Effector memory CD8-positive, alpha-beta T cell (primary cell): ENCODE measurements around the gene CORO1C.

Experiments used
- ATAC-seq: fragments of 150-1000 bp; cut with Tn5 transposase; replicated peaks from 2 replicates; pipeline ENCODE4 v1.10.0; 2021; ENCODE audit warnings: mild to moderate bottlenecking, moderate library complexity
- DNase-seq, 3 experiments: peaks; one replicate each; pipeline ENCODE4 v3.0.0; 2021
- H3K27ac Mint-ChIP-seq, 2 donors: one replicate each; pipeline ENCODE4 v1.8.0; 2022; ENCODE audit warnings: mild to moderate bottlenecking in 2 of 2, mixed read lengths in 2 of 2, moderate library complexity in 2 of 2
- H3K27me3 Mint-ChIP-seq, 2 donors: one replicate each; pipeline ENCODE4 v1.8.0; 2022; ENCODE audit warnings: mixed read lengths in 2 of 2
- H3K36me3 Mint-ChIP-seq: one replicate; pipeline ENCODE4 v1.8.0; 2022; ENCODE audit warnings: mild to moderate bottlenecking, moderate library complexity, mixed read lengths; ENCODE audit not compliant: insufficient read depth
- H3K4me1 Mint-ChIP-seq, 2 donors: one replicate each; pipeline ENCODE4 v1.8.0; 2022; ENCODE audit warnings: low read depth in 2 of 2, mixed read lengths in 2 of 2
- H3K4me3 Mint-ChIP-seq, 2 donors: one replicate each; pipeline ENCODE4 v1.8.0; 2022; ENCODE audit warnings: mild to moderate bottlenecking in 2 of 2, mixed read lengths in 2 of 2, moderate library complexity in 2 of 2
- H3K9me3 Mint-ChIP-seq, 2 donors: one replicate each; pipeline ENCODE4 v1.8.0; 2022; ENCODE audit warnings: mixed read lengths in 2 of 2

Gene CORO1C

GRCh38 chr12:108616359-108616758 lies 115.0 kb downstream of the CORO1C start:
- DNase-seq, result no peak
- peak overlapping the region; percentile 98 to 99 for H3K27ac Mint-ChIP-seq
- H3K4me1 Mint-ChIP-seq, result peaks cover 46 to 64% of the 10 kb centered on the region in 2 donors
- H3K4me3 Mint-ChIP-seq, result peak overlapping the region; percentile 75 to 79
- peaks cover 48% of the 10 kb centered on the region for H3K36me3 Mint-ChIP-seq
- peaks cover 0 to 7% of the 10 kb centered on the region in 2 donors for H3K9me3 Mint-ChIP-seq
- no peaks in the 10 kb centered on the region for H3K27me3 Mint-ChIP-seq
- no peak for ATAC-seq

DNA sequence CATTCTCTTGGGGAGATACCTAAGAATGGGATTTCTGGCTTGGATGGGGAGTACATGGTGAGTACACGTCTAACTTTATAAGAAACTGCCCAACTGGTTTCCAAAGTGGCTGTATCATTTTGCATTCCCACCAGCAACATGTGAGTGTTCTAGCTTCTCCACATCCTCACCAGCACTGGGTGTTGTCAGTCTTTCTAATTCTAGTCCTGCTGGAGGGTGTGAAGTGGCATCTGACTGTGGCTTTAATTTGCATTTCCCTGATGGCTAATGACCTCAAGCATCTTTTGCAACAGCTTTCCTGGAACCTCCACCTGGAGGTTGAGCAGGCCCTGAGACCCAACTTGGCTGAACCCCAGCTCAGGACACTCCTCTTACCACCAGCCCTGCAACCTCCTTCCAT lies 115.4 kb downstream of the CORO1C start:
- Mint-ChIP-seq H3K36me3 (peaks cover 43% of the 10 kb centered on the region), H3K4me1 (peaks cover 43 to 60% of the 10 kb centered on the region in 2 donors), H3K27me3 (no peaks in the 10 kb centered on the region), H3K27ac (peak overlapping the region; percentile 98 to 99), H3K9me3 (peaks cover 0 to 7% of the 10 kb centered on the region in 2 donors), H3K4me3 (no peak overlapping the region)
- no peak for DNase-seq
- no peak for ATAC-seq

DNA sequence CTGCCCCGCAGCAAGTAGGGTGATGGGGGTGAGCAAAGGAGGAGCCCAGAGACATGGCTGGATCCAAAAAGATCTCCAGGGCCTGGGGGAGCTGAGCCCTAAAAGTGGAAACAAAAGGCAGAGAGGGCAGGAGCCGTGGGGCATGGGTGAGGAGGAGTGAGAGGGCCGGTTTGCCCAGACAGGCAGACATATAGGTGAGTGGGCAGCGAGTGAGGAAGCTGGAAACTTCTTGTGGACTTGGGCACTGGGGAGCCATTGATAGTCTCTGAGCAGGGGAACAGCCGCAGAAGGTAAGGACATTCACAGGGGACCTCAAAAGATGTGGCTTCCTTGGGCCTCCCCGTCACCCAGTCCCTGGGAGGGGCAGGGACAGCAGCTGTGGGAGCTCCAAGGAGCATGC lies 116.7 kb downstream of the CORO1C start:
- peaks cover 0 to 7% of the 10 kb centered on the region in 2 donors for H3K9me3 Mint-ChIP-seq
- H3K4me1 Mint-ChIP-seq, result peaks cover 39 to 55% of the 10 kb centered on the region in 2 donors
- H3K27ac Mint-ChIP-seq, result peak overlapping the region; percentile 77 to 99
- peaks cover 36% of the 10 kb centered on the region for H3K36me3 Mint-ChIP-seq
- H3K4me3 Mint-ChIP-seq, result no peak overlapping the region
- H3K27me3 Mint-ChIP-seq, result no peaks in the 10 kb centered on the region
- ATAC-seq, result no peak
- no peak for DNase-seq

- Mint-ChIP-seq H3K27ac (peak overlapping the region; percentile 77 to 99), H3K9me3 (peaks cover 0 to 7% of the 10 kb centered on the region in 2 donors), H3K4me3 (no peak overlapping the region), H3K4me1 (peaks cover 37 to 50% of the 10 kb centered on the region in 2 donors), H3K27me3 (no peaks in the 10 kb centered on the region), H3K36me3 (peaks cover 30% of the 10 kb centered on the region)
- no peak for DNase-seq
- ATAC-seq, result no peak
Observed at GRCh38 chr12:108614041-108614440, 117.3 kb downstream of the CORO1C start.

DNA sequence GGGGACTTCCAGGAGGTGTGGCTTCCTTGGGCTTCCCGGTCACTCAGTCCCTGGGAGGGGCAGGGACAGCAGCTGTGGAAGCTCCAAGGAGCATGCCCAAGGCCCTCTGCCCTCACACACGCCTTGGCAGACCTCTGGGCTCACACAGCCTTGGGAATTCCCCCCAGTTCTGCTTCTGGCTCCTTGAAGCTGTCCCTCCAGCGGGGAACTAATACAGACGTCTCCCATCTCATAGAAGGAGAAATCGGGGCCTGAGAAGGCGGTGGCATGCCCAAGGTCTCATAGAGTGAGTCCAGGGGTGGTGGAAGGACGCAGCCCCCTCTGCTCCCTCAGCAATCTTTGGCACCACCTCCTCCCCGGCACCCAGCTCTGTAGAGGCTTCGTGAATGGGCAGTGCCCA lies 117.8 kb downstream of the CORO1C start:
- Mint-ChIP-seq H3K9me3 (peaks cover 0 to 7% of the 10 kb centered on the region in 2 donors), H3K27me3 (no peaks in the 10 kb centered on the region), H3K27ac (peak overlapping the region; percentile 77 to 99), H3K4me3 (no peak overlapping the region), H3K4me1 (peaks cover 35 to 45% of the 10 kb centered on the region in 2 donors), H3K36me3 (peaks cover 25% of the 10 kb centered on the region)
- ATAC-seq (no peak), DNase-seq (no peak)

DNA sequence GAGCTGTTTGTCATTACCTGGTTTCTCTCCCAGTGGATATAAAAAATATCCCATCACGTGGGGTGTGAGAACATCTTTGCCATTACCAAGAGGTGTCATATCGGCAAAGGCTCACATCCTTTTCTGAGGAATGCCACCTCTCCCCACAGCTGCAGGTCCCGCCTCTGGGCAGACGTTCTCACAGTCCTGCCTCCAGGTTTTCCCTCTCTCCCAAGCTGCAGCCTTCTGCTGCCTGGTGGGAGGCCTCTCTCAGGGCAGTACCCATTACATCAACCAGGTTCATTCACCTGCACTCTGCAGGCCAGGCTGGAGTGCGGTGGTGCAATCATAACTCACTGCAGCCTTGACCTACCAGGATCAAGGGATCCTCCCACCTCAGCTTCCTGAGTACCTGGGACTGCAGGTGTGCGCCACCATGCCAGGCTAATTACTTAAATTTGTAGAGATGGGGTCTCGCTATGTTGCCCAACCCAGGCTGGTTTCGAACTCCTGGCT lies 118.5 kb downstream of the CORO1C start:
- Mint-ChIP-seq H3K27ac (peak overlapping the region in 1 of 2 donors; percentile 77), H3K4me3 (no peak overlapping the region), H3K36me3 (peaks cover 20% of the 10 kb centered on the region), H3K27me3 (no peaks in the 10 kb centered on the region), H3K4me1 (peaks cover 29 to 39% of the 10 kb centered on the region in 2 donors), H3K9me3 (peaks cover 0 to 7% of the 10 kb centered on the region in 2 donors)
- DNase-seq (no peak), ATAC-seq (no peak)

GRCh38 chr12:108611884-108612415 lies 119.4 kb downstream of the CORO1C start:
- DNase-seq (peak; percentile 56 to 62 (median 57)), ATAC-seq (peak; percentile 46)
- H3K27ac Mint-ChIP-seq, result peak overlapping the region; percentile 23 to 58
- H3K4me1 Mint-ChIP-seq, result peaks cover 21 to 31% of the 10 kb centered on the region in 2 donors
- H3K9me3 Mint-ChIP-seq, result peaks cover 0 to 7% of the 10 kb centered on the region in 2 donors
- no peaks in the 10 kb centered on the region for H3K27me3 Mint-ChIP-seq
- peaks cover 12% of the 10 kb centered on the region for H3K36me3 Mint-ChIP-seq
- no peak overlapping the region for H3K4me3 Mint-ChIP-seq

DNA sequence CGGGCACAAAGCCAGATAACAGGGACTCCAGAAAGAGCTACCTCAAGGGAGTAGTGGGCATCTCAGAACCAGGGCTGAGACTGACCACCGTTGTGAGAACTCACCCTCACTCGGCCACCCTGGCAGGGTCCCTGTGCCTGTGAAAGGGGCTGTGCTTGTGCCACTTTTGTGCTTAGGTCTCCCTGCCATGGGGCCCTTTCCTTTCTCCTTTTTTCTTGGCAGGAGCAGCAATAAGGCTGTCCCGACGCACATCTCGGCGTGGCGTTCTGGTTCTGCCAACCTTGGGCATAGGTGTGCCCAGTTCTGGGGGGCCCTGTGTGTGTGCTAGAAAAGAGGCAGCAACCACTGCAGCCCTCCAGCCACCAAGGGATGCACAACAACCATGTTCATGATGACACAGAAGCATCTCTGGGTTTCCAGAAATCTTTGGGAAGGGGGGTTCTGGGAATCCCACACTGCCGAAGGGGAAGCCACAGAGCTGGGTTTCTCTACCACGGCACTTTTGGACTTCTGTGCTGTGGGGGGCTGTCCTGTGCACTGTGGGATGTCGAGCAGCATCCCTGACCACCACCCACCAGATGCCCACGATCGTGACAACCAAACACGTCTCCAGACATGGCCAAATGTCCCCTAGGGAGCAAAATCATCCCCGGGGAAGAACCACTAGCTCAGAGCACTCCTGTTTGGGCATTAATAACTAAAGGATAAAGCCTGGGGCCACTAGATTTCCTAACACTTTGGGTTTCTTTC lies 120.3 kb downstream of the CORO1C start:
- Mint-ChIP-seq H3K36me3 (peaks cover 10% of the 10 kb centered on the region), H3K27me3 (no peaks in the 10 kb centered on the region), H3K27ac (peak overlapping the region in 1 of 2 donors; percentile 58), H3K4me3 (no peak overlapping the region), H3K9me3 (peaks cover 0 to under 1% of the 10 kb centered on the region in 2 donors), H3K4me1 (peaks cover 13 to 22% of the 10 kb centered on the region in 2 donors)
- ATAC-seq (no peak), DNase-seq (no peak)

DNA sequence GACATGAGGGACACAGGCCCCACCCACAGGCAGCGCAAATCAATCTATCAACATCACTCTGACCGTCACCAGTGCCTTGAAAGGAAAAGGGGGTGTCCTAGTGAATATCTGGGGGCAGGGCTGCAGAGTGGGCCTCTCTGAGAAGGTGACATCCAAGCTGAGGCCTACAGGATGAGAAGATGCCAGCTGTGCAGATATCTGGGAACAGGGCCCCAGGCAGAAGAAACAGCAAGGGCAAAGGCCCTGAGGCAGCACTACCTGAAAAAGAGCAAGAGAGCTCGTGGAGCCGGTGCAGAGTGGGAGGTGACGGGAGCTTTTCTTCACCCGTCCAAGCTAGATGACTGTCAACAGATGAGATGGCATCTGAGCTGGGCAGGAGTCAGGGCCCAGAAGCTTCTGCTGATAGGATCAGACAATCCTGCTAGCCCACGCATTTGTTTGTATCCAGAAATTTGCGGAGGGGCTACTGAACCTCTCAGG lies 120.9 kb downstream of the CORO1C start:
- Mint-ChIP-seq H3K27me3 (no peaks in the 10 kb centered on the region), H3K36me3 (peaks cover 10% of the 10 kb centered on the region), H3K4me3 (no peak overlapping the region), H3K27ac (peak overlapping the region in 1 of 2 donors; percentile 19), H3K4me1 (peaks cover 13 to 21% of the 10 kb centered on the region in 2 donors), H3K9me3 (no peaks in the 10 kb centered on the region)
- DNase-seq, result no peak
- ATAC-seq, result no peak

DNA sequence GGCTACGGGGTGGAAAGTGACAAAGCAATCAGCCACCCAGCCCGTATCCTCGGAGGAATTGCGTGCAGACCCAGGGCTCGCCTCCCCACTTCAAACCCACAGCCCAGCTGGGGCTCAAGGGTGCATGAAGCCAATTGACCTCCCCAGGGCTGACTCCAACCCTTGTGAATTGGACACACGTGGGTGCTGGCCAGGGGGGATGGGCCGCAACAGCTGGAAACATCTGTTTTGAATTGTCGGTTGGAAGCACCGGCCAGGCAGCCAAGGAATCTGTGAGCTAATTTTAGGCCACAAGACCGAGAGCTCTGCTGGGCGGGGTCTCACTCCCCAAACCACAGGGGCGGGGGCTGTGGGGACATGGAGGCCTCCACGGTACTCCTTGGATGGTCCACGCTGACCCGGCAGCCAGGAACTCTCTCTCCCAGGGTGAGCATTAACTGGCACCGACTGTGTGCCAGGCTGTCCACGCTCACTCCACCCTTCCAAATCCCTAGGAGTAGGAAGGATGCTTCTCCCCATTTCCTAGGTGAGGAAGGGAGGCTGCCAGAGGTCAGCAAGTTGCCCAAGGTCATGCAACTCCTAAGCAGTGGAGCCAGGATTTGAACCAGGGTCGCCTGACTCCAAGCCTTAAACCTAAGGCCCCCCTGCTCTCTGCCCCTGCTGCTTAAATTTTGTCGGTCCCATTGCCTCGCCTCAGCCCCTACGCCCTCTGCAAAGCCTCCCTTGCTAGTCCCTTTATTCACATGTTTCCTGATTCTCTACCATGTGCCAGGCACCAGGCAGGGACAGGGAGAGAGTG lies 121.6 kb downstream of the CORO1C start:
- ATAC-seq, result no peak
- no peak overlapping the region for H3K4me3 Mint-ChIP-seq
- no peak for DNase-seq
- H3K27ac Mint-ChIP-seq, result peak overlapping the region in 1 of 2 donors; percentile 19
- H3K9me3 Mint-ChIP-seq, result no peaks in the 10 kb centered on the region
- H3K27me3 Mint-ChIP-seq, result no peaks in the 10 kb centered on the region
- peaks cover 13% of the 10 kb centered on the region for H3K36me3 Mint-ChIP-seq
- peaks cover 13 to 18% of the 10 kb centered on the region in 2 donors for H3K4me1 Mint-ChIP-seq

DNA sequence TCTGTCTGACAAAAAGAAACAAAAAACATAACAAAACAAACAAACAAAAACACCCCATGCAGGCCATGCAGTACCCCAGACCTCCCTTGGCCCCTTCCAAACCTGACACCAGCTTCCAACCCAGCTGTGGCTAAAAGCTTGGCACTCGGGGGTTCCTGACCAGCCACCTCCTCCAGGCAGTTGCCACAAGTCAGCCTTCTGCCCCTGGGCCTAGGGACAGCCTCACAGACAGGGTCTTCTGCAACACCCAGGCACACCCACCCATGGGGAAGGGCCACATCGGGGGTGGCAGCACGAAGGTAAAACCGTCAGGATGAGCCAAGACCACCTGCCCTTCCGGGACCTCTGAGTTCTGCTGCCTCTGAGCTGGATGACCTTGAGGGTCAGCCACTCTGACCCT lies 122.7 kb downstream of the CORO1C start:
- Mint-ChIP-seq H3K36me3 (peaks cover 14% of the 10 kb centered on the region), H3K9me3 (no peaks in the 10 kb centered on the region), H3K4me3 (no peak overlapping the region), H3K27ac (no peak overlapping the region), H3K27me3 (no peaks in the 10 kb centered on the region), H3K4me1 (peaks cover 9 to 13% of the 10 kb centered on the region in 2 donors)
- ATAC-seq (no peak), DNase-seq (no peak)

GRCh38 chr12:108607981-108608600 lies 123.2 kb downstream of the CORO1C start:
- no peak overlapping the region for H3K4me3 Mint-ChIP-seq
- no peak for DNase-seq
- H3K36me3 Mint-ChIP-seq, result peaks cover 12% of the 10 kb centered on the region
- peaks cover 7 to 10% of the 10 kb centered on the region in 2 donors for H3K4me1 Mint-ChIP-seq
- H3K27ac Mint-ChIP-seq, result no peak overlapping the region
- no peaks in the 10 kb centered on the region for H3K9me3 Mint-ChIP-seq
- ATAC-seq, result no peak
- no peaks in the 10 kb centered on the region for H3K27me3 Mint-ChIP-seq

- H3K36me3 Mint-ChIP-seq, result peaks cover 12% of the 10 kb centered on the region
- H3K27ac Mint-ChIP-seq, result peak overlapping the region in 1 of 2 donors; percentile 65
- H3K27me3 Mint-ChIP-seq, result no peaks in the 10 kb centered on the region
- DNase-seq, result no peak
- H3K9me3 Mint-ChIP-seq, result no peaks in the 10 kb centered on the region
- ATAC-seq, result no peak
- no peak overlapping the region for H3K4me3 Mint-ChIP-seq
- peaks cover 0 to under 1% of the 10 kb centered on the region in 2 donors for H3K4me1 Mint-ChIP-seq
Observed at GRCh38 chr12:108606492-108606891, 124.8 kb downstream of the CORO1C start.
